OCI-LY7 (cell line): ENCODE data around the gene PHB1. TPM values are rescaled to one million over a fixed set of nuclear protein-coding genes. Genes with fewer than 3 reads are reported as not detected.

Source experiments
- BruUV-seq: library from RNA; stranded (reverse); fragments of 400-500 nt; replicated peaks from 2 replicates; lab custom pipeline; 2021; lab: Mats Ljungman, UMichigan
- CTCF ChIA-PET: fragments of 300-600 bp; sonication (Branson Sonifier 250); formaldehyde crosslinking; loops from one replicate; lab custom pipeline; 2022; ENCODE audit warnings: antibody characterized with exemption; ENCODE audit not compliant: unreplicated experiment; lab: Charles Lee
- POLR2A ChIA-PET: fragments of 300-600 bp; sonication (Branson Sonifier 250); formaldehyde crosslinking; loops from one replicate; lab custom pipeline; 2022; ENCODE audit warnings: antibody characterized with exemption; lab: Charles Lee
- DNase-seq: peaks from one replicate; pipeline ENCODE4 v3.0.0-alpha.2; 2015; ENCODE audit warnings: low spot score
- H2AFZ ChIP-seq: fragments of 200-600 bp; sonication (generic), shearing (Covaris generic); 2 replicates; pipeline ENCODE4 v1.6.1; 2014; ENCODE audit warnings: mild to moderate bottlenecking, antibody characterized with exemption, low read length, moderate library complexity
- H3K27ac ChIP-seq: fragments of 200-600 bp; sonication (generic); 2 replicates; pipeline ENCODE4 v1.5.1; 2014; ENCODE audit warnings: mixed run types, low read depth, mild to moderate bottlenecking, moderate library complexity, low read length, inconsistent platforms; ENCODE audit not compliant: poor library complexity, severe bottlenecking
- H3K36me3 ChIP-seq: fragments of 200-600 bp; sonication (generic); 2 replicates; pipeline ENCODE4 v1.6.1; 2014; ENCODE audit warnings: mild to moderate bottlenecking, antibody characterized with exemption, low read length, moderate library complexity, mixed read lengths; ENCODE audit not compliant: insufficient read depth
- H3K4me1 ChIP-seq: fragments of 200-600 bp; sonication (generic); 2 replicates; pipeline ENCODE4 v1.5.1; 2014; ENCODE audit warnings: mild to moderate bottlenecking, low read length; ENCODE audit not compliant: insufficient read depth, poor library complexity, severe bottlenecking
- H3K4me2 ChIP-seq: fragments of 200-600 bp; sonication (generic); 2 replicates; pipeline ENCODE4 v1.6.1; 2014; ENCODE audit warnings: mild to moderate bottlenecking, low read length
- H3K4me3 ChIP-seq: fragments of 200-600 bp; sonication (generic); 2 replicates; pipeline ENCODE4 v1.5.1; 2014; ENCODE audit warnings: mild to moderate bottlenecking, low read depth, low read length; ENCODE audit not compliant: poor library complexity, severe bottlenecking
- H3K79me2 ChIP-seq: fragments of 200-600 bp; sonication (generic); 2 replicates; pipeline ENCODE4 v1.6.1; 2016; ENCODE audit warnings: low read depth, mild to moderate bottlenecking, low read length, moderate library complexity, mixed read lengths; ENCODE audit not compliant: insufficient read depth
- H3K9me2 ChIP-seq: fragments of 200-600 bp; sonication (generic); 2 replicates; pipeline ENCODE4 v1.6.1; 2016; ENCODE audit warnings: mild to moderate bottlenecking, low read length, mixed read lengths; ENCODE audit not compliant: insufficient read depth
- H3K9me3 ChIP-seq: fragments of 200-600 bp; sonication (generic); 2 replicates; pipeline ENCODE4 v1.6.1; 2014; ENCODE audit warnings: mild to moderate bottlenecking, mixed run types, low read length, mixed read lengths
- H4K20me1 ChIP-seq: fragments of 200-600 bp; sonication (generic); 2 replicates; pipeline ENCODE4 v1.6.1; 2014; ENCODE audit warnings: mild to moderate bottlenecking, antibody characterized with exemption, low read length, moderate library complexity, mixed read lengths; ENCODE audit not compliant: insufficient read depth
- CTCF ChIP-seq: fragments of 200-600 bp; sonication (generic); conservative IDR thresholded peaks from 2 replicates; pipeline ENCODE4 v1.5.1; 2014; ENCODE audit warnings: mild to moderate bottlenecking, antibody characterized with exemption, low read length, moderate library complexity, mixed read lengths
- EZH2phosphoT487 ChIP-seq: fragments of 200-600 bp; sonication (generic); IDR thresholded peaks from 2 replicates; pipeline ENCODE4 v1.6.1; 2018; ENCODE audit warnings: low read depth, borderline replicate concordance, mild to moderate bottlenecking, mixed run types, antibody characterized with exemption, low read length, moderate library complexity, mixed read lengths
- intact Hi-C: fragments of 100-400 bp; cut with micrococcal nuclease; formaldehyde crosslinking; loops from one replicate; pipeline ENCODE4 v1.10.0; 2022; ENCODE audit not compliant: unreplicated experiment
- total RNA-seq, 2 experiments: library from RNA; depleted of rRNA in 1 of 2; stranded (reverse); fragments of >200 nt in 1 of 2; shearing (Covaris generic) in 1 of 2; gene quantifications; 2 replicates each; pipeline ENCODE4 v1.2.3, GENCODE V29; 2014 to 2022

Gene PHB1
- total RNA-seq, 2 experiments from 2014 or later: 137 to 217 TPM

- BruUV-seq: no TSS peak
- Histone ChIP-seq H3K4me3 (no peak overlapping the region), H3K9me2 (no peaks in the 10 kb centered on the region), H3K9me3 (no peaks in the 10 kb centered on the region), H4K20me1 (no peaks in the 10 kb centered on the region), H3K4me1 (no peaks in the 10 kb centered on the region), H3K4me2 (no peak overlapping the region), H3K79me2 (no peaks in the 10 kb centered on the region), H3K36me3 (no peaks in the 10 kb centered on the region), H2AFZ (no peak overlapping the region), H3K27ac (no peak overlapping the region)
- no peak for DNase-seq
- ChIA-PET POLR2A (interaction anchor here (1.1 to 1.7 kb wide), 2 partner anchors 9 to 10 kb away, joined by 3 to 5 read pairs; no protein-coding TSS in a partner anchor), CTCF (no interaction called here)
- TF ChIP-seq CTCF (no peak), EZH2phosphoT487 (no peak)
- intact Hi-C loops: no loop called here
Measured at GRCh38 chr17:49381033-49381432, 33.6 kb downstream of the PHB1 start.

- intact Hi-C loops: no loop called here
- no peaks in the 10 kb centered on the region for H3K4me1 ChIP-seq
- no peaks in the 10 kb centered on the region for H3K79me2 ChIP-seq
- no peak overlapping the region for H3K4me2 ChIP-seq
- no peak overlapping the region for H2AFZ ChIP-seq
- no peak overlapping the region for H3K4me3 ChIP-seq
- H3K9me3 ChIP-seq: no peaks in the 10 kb centered on the region
- BruUV-seq: no TSS peak
- ChIA-PET POLR2A (interaction anchor here (0.6 kb wide), 1 partner anchor 9 kb away, joined by 3 read pairs; no protein-coding TSS in a partner anchor), CTCF (no interaction called here)
- H4K20me1 ChIP-seq: no peaks in the 10 kb centered on the region
- no peak overlapping the region for H3K27ac ChIP-seq
- H3K36me3 ChIP-seq: no peaks in the 10 kb centered on the region
- no peak for TF ChIP-seq EZH2phosphoT487
- TF ChIP-seq CTCF: no peak
- H3K9me2 ChIP-seq: no peaks in the 10 kb centered on the region
- DNase-seq: no peak
Measured at GRCh38 chr17:49379926-49380325, 34.8 kb downstream of the PHB1 start.

GRCh38 chr17:49378311-49378710 lies 36.4 kb downstream of the PHB1 start:
- no peaks in the 10 kb centered on the region for H3K9me2 ChIP-seq
- H3K9me3 ChIP-seq: no peaks in the 10 kb centered on the region
- no TSS peak for BruUV-seq
- no peak overlapping the region for H2AFZ ChIP-seq
- H3K27ac ChIP-seq: no peak overlapping the region
- ChIA-PET POLR2A (interaction anchor here (0.7 kb wide), 1 partner anchor 10 kb away, joined by 4 read pairs; no protein-coding TSS in a partner anchor), CTCF (no interaction called here)
- TF ChIP-seq CTCF (no peak), EZH2phosphoT487 (no peak)
- H3K79me2 ChIP-seq: no peaks in the 10 kb centered on the region
- DNase-seq: no peak
- intact Hi-C loops: no loop called here
- H3K4me1 ChIP-seq: no peaks in the 10 kb centered on the region
- H3K4me2 ChIP-seq: no peak overlapping the region
- no peak overlapping the region for H3K4me3 ChIP-seq
- H4K20me1 ChIP-seq: no peaks in the 10 kb centered on the region
- H3K36me3 ChIP-seq: no peaks in the 10 kb centered on the region
